DND-41 (cell line): Measurements from ENCODE around the gene TGFBR2.

Experiments used
- ATAC-seq: fragments of 200-7000 bp; cut with Tn5 transposase; 3 replicates; pipeline ENCODE4 v1.9.1; 2021; ENCODE audit warnings: low read depth; ENCODE audit not compliant: insufficient read depth
- DNase-seq: peaks from one replicate; pipeline ENCODE4 v3.0.0-alpha.2; 2020
- H2AFZ ChIP-seq: 2 replicates; pipeline ENCODE4 v1.6.0; 2012; ENCODE audit warnings: low read depth, low read length
- H3K27ac ChIP-seq: 2 replicates; pipeline ENCODE4 v1.5.1; 2012; ENCODE audit warnings: low read length, inconsistent platforms
- H3K27me3 ChIP-seq: fragments of 200-600 bp; sonication (generic); 2 replicates; pipeline ENCODE4 v1.6.0; 2012; ENCODE audit warnings: low read length, mild to moderate bottlenecking, inconsistent platforms; ENCODE audit not compliant: insufficient read depth, poor library complexity
- H3K36me3 ChIP-seq: 2 replicates; pipeline ENCODE4 v1.5.1; 2012; ENCODE audit warnings: low read length, inconsistent platforms; ENCODE audit not compliant: insufficient read depth
- H3K4me1 ChIP-seq: 2 replicates; pipeline ENCODE4 v1.5.1; 2012; ENCODE audit warnings: mild to moderate bottlenecking, low read length; ENCODE audit not compliant: insufficient read depth
- H3K4me2 ChIP-seq: 2 replicates; pipeline ENCODE4 v1.6.0; 2012; ENCODE audit warnings: mild to moderate bottlenecking, moderate library complexity, low read length, inconsistent platforms; ENCODE audit not compliant: insufficient read depth
- H3K4me3 ChIP-seq, 2 experiments: fragments of 200-600 bp in 1 of 2; shearing (Covaris generic) in 1 of 2; 2 replicates each; pipeline ENCODE4 v1.5.1; 2012 to 2016; ENCODE audit warnings: inconsistent platforms in 2 of 2, low read length in 2 of 2, mild to moderate bottlenecking in 2 of 2, low read depth in 1 of 2, moderate library complexity in 1 of 2
- H3K79me2 ChIP-seq: 2 replicates; pipeline ENCODE4 v1.6.0; 2012; ENCODE audit warnings: low read length, inconsistent platforms; ENCODE audit not compliant: insufficient read depth
- H3K9ac ChIP-seq: 2 replicates; pipeline ENCODE4 v1.6.0; 2012; ENCODE audit warnings: low read depth, mild to moderate bottlenecking, inconsistent platforms, low read length, moderate library complexity
- H3K9me3 ChIP-seq: 2 replicates; pipeline ENCODE4 v1.5.1; 2012; ENCODE audit warnings: low read length, moderate library complexity, mild to moderate bottlenecking, inconsistent platforms; ENCODE audit not compliant: insufficient read depth, severe bottlenecking
- H4K20me1 ChIP-seq: 2 replicates; pipeline ENCODE4 v1.6.0; 2012; ENCODE audit warnings: low read length; ENCODE audit not compliant: insufficient read depth
- EZH2 ChIP-seq: IDR thresholded peaks from 3 replicates; pipeline ENCODE4 v1.6.1; 2012; ENCODE audit warnings: borderline replicate concordance, low read depth, mild to moderate bottlenecking, moderate library complexity, low read length, inconsistent platforms; ENCODE audit not compliant: severe bottlenecking
- TF ChIP-seq, protein P1 (sequence below): IDR thresholded peaks from 2 replicates; pipeline ENCODE4 v1.5.1; 2012; ENCODE audit warnings: borderline replicate concordance, low read length, moderate library complexity, mild to moderate bottlenecking; ENCODE audit not compliant: poor library complexity, severe bottlenecking; ENCODE audit errors: extremely low read depth

Gene TGFBR2

GRCh38 chr3:30608598-30608947 lies 2.2 kb downstream of the TGFBR2 start:
- Histone ChIP-seq H2AFZ (no peak overlapping the region), H3K79me2 (peaks cover 76% of the 10 kb centered on the region), H3K4me2 (peak overlapping the region; percentile 70), H4K20me1 (peaks cover 30% of the 10 kb centered on the region; the same call in 1 of the 2 replicates), H3K4me3 (peak overlapping the region in 1 of 2 experiments; percentile 51; a peak in 2 of 4 replicates), H3K27me3 (no peaks in the 10 kb centered on the region), H3K9me3 (no peaks in the 10 kb centered on the region), H3K36me3 (peaks cover 4% of the 10 kb centered on the region; the same call in 1 of the 2 replicates), H3K9ac (peak overlapping the region; percentile 32; the same call in 1 of the 2 replicates), H3K27ac (peak overlapping the region; percentile 54; the same call in 1 of the 2 replicates), H3K4me1 (peaks cover 91% of the 10 kb centered on the region)
- DNase-seq: no peak
- TF ChIP-seq, protein P1, sequence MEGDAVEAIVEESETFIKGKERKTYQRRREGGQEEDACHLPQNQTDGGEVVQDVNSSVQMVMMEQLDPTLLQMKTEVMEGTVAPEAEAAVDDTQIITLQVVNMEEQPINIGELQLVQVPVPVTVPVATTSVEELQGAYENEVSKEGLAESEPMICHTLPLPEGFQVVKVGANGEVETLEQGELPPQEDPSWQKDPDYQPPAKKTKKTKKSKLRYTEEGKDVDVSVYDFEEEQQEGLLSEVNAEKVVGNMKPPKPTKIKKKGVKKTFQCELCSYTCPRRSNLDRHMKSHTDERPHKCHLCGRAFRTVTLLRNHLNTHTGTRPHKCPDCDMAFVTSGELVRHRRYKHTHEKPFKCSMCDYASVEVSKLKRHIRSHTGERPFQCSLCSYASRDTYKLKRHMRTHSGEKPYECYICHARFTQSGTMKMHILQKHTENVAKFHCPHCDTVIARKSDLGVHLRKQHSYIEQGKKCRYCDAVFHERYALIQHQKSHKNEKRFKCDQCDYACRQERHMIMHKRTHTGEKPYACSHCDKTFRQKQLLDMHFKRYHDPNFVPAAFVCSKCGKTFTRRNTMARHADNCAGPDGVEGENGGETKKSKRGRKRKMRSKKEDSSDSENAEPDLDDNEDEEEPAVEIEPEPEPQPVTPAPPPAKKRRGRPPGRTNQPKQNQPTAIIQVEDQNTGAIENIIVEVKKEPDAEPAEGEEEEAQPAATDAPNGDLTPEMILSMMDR: no peak
- TF ChIP-seq EZH2: no peak
- no peak for ATAC-seq

DNA sequence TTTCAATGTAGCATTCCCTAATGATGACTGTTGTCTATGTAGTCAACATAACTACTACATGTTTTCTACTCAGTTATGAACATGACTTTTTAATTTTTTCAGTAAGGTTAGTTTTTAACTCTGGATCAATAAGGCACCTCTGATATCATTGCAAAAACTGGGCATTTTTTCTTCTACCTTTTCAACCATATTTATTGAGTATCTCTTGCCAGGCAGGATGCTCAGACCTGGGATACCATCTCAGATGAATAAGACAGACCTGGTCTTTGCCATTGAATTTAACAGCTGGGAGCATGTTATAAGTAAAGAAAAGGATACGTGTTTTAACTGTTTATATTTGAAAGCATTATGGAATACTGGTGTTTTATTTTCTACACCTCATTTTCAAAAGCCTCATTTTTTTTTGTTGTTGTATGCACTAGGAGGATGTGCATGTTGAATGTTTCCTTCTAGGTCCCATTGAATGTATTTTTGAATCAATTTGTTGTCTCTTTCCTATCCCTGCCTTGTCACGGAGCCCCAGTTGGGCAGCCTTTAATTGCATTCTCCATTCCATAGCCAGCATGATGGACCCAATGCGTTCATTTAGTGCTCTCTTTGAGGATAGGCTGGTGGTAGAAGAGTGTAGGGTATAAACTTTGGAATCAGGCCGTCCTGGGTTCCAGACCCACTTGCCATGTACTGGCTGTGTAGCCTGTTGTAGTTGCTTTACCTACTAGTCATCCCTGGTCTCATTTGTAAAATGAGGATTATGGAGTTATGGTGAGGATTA lies 3.7 kb downstream of the TGFBR2 start:
- peak overlapping the region; percentile 52 for H3K27ac ChIP-seq
- no peak overlapping the region for H2AFZ ChIP-seq
- peak overlapping the region in 1 of 2 experiments; percentile 35; a peak in 2 of 4 replicates for H3K4me3 ChIP-seq
- H3K9ac ChIP-seq: peak overlapping the region; percentile 32; the same call in 1 of the 2 replicates
- H3K79me2 ChIP-seq: peaks cover 91% of the 10 kb centered on the region
- no peak for ATAC-seq
- peaks cover 87% of the 10 kb centered on the region for H3K4me1 ChIP-seq
- H3K36me3 ChIP-seq: peaks cover 6% of the 10 kb centered on the region; the same call in 1 of the 2 replicates
- DNase-seq: no peak
- peak overlapping the region; percentile 70; the same call in 1 of the 2 replicates for H3K4me2 ChIP-seq
- H3K9me3 ChIP-seq: no peaks in the 10 kb centered on the region
- H4K20me1 ChIP-seq: peaks cover 35% of the 10 kb centered on the region; the same call in 1 of the 2 replicates
- no peak for TF ChIP-seq EZH2
- TF ChIP-seq, protein P1: no peak
- no peaks in the 10 kb centered on the region for H3K27me3 ChIP-seq

- peaks cover 7% of the 10 kb centered on the region; the same call in 1 of the 2 replicates for H3K36me3 ChIP-seq
- H3K27ac ChIP-seq: peak overlapping the region; percentile 59
- peaks cover 80% of the 10 kb centered on the region for H3K4me1 ChIP-seq
- H3K9ac ChIP-seq: peak overlapping the region; percentile 25
- peaks cover 99% of the 10 kb centered on the region for H3K79me2 ChIP-seq
- no peak overlapping the region for H2AFZ ChIP-seq
- H3K9me3 ChIP-seq: no peaks in the 10 kb centered on the region
- peaks cover 36% of the 10 kb centered on the region; the same call in 1 of the 2 replicates for H4K20me1 ChIP-seq
- ATAC-seq: no peak
- peak overlapping the region; percentile 70 for H3K4me2 ChIP-seq
- no peak for TF ChIP-seq EZH2
- TF ChIP-seq, protein P1: no peak
- H3K4me3 ChIP-seq: peak overlapping the region in 1 of 2 experiments; percentile 28; a peak in 2 of 4 replicates
- H3K27me3 ChIP-seq: no peaks in the 10 kb centered on the region
- no peak for DNase-seq
Observed at GRCh38 chr3:30610702-30611368, 4.4 kb downstream of the TGFBR2 start.
